ENCODE results near the gene C16orf86. TPM values are rescaled to one million over a fixed set of nuclear protein-coding genes. Genes with fewer than 3 reads are reported as not detected.

Gene C16orf86
- total RNA-seq (2022), result 0.54 and 0.65 TPM in 2 replicates
- not detected for Bru-seq, nascent RNA
- BruChase-seq, experiment 1, labeled RNA remaining after a 6-hour chase, result not detected
- not detected for BruChase-seq, experiment 2, labeled RNA remaining after a 2-hour chase
- long read RNA-seq, partial matches to known transcripts, result 1 of 1 reads
- long read RNA-seq, other reads (novel, unspliced or antisense), result 0 of 1 reads

GRCh38 chr16:67666559-67667452 lies at the start of gene C16orf86, which contains the start of gene ENKD1:
Gene C16orf86 (plus strand): TSS chr16:67666814. CDS start chr16:67666971, 157 bp downstream.
Gene ENKD1 (minus strand): TSS chr16:67666750. CDS start chr16:67666442, 308 bp downstream.
- Mint-ChIP-seq H3K9me3 (ENCODE audit: unreplicated experiment) (no peaks in the 10 kb centered on the region), H3K27me3 (ENCODE audit: insufficient read depth, unreplicated experiment) (no peaks in the 10 kb centered on the region), H3K36me3 (ENCODE audit: insufficient read depth, unreplicated experiment) (peaks cover 4% of the 10 kb centered on the region), H3K27ac (ENCODE audit: low read depth, unreplicated experiment) (peak within 1 kb of the TSS; percentile 46), H3K4me1 (ENCODE audit: insufficient read depth, unreplicated experiment) (no peaks in the 10 kb centered on the region), H3K4me3 (ENCODE audit: unreplicated experiment) (peak within 1 kb of the TSS; percentile 72)
- intact Hi-C loops (cut with micrococcal nuclease), result no loop called here
- no TSS peak for BruUV-seq (replicated peaks)
- ChIA-PET POLR2A (interaction anchor here (0.6 to 1.6 kb wide), 6 partner anchors 95 to 212 kb away, joined by 3 to 6 read pairs (median 4); no protein-coding TSS in a partner anchor), CTCF (interaction anchor here (0.6 to 6.9 kb wide), 14 partner anchors 8 to 826 kb away, joined by 3 to 57 read pairs (median 4); no protein-coding TSS in a partner anchor)
- TF ChIP-seq CTCF (IDR thresholded peaks at IDR 0.05; ENCODE audit: unreplicated experiment), result no peak
- no peak for DNase-seq (ENCODE audit: unreplicated experiment)

GRCh38 chr16:67628216-67628615 lies 38.4 kb upstream of the C16orf86 start:
- POLR2A ChIA-PET, result interaction anchor here (0.7 kb wide), 1 partner anchor 77 kb away, joined by 4 read pairs; no protein-coding TSS in a partner anchor
- CTCF ChIA-PET, result interaction anchor here (1.1 to 2.1 kb wide), 2 partner anchors 10 to 81 kb away, joined by 3 to 8 read pairs; no protein-coding TSS in a partner anchor
- no peaks in the 10 kb centered on the region for H3K4me1 Mint-ChIP-seq (ENCODE audit: insufficient read depth, unreplicated experiment)
- H3K36me3 Mint-ChIP-seq (ENCODE audit: insufficient read depth, unreplicated experiment), result peaks cover 71% of the 10 kb centered on the region
- no peak overlapping the region for H3K4me3 Mint-ChIP-seq (ENCODE audit: unreplicated experiment)
- no peaks in the 10 kb centered on the region for H3K27me3 Mint-ChIP-seq (ENCODE audit: insufficient read depth, unreplicated experiment)
- no peak for TF ChIP-seq CTCF (IDR thresholded peaks at IDR 0.05; ENCODE audit: unreplicated experiment)
- intact Hi-C loops (cut with micrococcal nuclease), result no loop called here
- H3K9me3 Mint-ChIP-seq (ENCODE audit: unreplicated experiment), result no peaks in the 10 kb centered on the region
- H3K27ac Mint-ChIP-seq (ENCODE audit: low read depth, unreplicated experiment), result no peak overlapping the region
- BruUV-seq (replicated peaks), result no TSS peak
- DNase-seq (ENCODE audit: unreplicated experiment), result no peak

- Mint-ChIP-seq H3K27ac (ENCODE audit: low read depth, unreplicated experiment) (no peak overlapping the region), H3K4me1 (ENCODE audit: insufficient read depth, unreplicated experiment) (no peaks in the 10 kb centered on the region), H3K4me3 (ENCODE audit: unreplicated experiment) (no peak overlapping the region), H3K27me3 (ENCODE audit: insufficient read depth, unreplicated experiment) (no peaks in the 10 kb centered on the region), H3K36me3 (ENCODE audit: insufficient read depth, unreplicated experiment) (peaks cover 74% of the 10 kb centered on the region), H3K9me3 (ENCODE audit: unreplicated experiment) (no peaks in the 10 kb centered on the region)
- no TSS peak for BruUV-seq (replicated peaks)
- intact Hi-C loops (cut with micrococcal nuclease), result no loop called here
- POLR2A ChIA-PET, result no interaction called here
- CTCF ChIA-PET, result interaction anchor here (0.6 to 1.2 kb wide), 3 partner anchors 10 to 174 kb away, joined by 4 read pairs; partner anchors contain the start of gene RANBP10
- DNase-seq (ENCODE audit: unreplicated experiment), result peak; percentile 18
- TF ChIP-seq CTCF (IDR thresholded peaks at IDR 0.05; ENCODE audit: unreplicated experiment), result no peak
Observed at GRCh38 chr16:67632415-67633172, 34.0 kb upstream of the C16orf86 start.
